Left lung (tissue), 10 donors: Measurements from ENCODE around the gene SPECC1L. TPM values are rescaled to one million over a fixed set of nuclear protein-coding genes. Genes with fewer than 3 reads are reported as not detected.
A peak's percentile ranks its signal among the peaks of the same experiment; 100 is the strongest.

Source experiments
- ATAC-seq: fragments of 200-7000 bp; cut with Tn5 transposase; one replicate; pipeline ENCODE4 v1.9.1; 2020; ENCODE audit warnings: moderate library complexity
- DNase-seq, 4 donors: peaks; one replicate each; pipeline ENCODE4 v3.0.0-alpha.2; 2013 to 2020
- H3K27ac ChIP-seq, 2 donors: fragments of 200-600 bp; sonication (generic) in 1 of 2; one replicate each; pipeline versions ENCODE4 v1.5.0 to v1.8.0; 2020 to 2021
- H3K27me3 ChIP-seq, 2 donors: fragments of 200-600 bp; sonication (generic) in 1 of 2; one replicate each; pipeline versions ENCODE4 v1.5.0 to v1.8.0; 2020 to 2021
- H3K36me3 ChIP-seq, 2 donors: fragments of 200-600 bp; sonication (generic) in 1 of 2; one replicate each; pipeline versions ENCODE4 v1.5.0 to v1.8.0; 2020 to 2021
- H3K4me1 ChIP-seq, 2 donors: fragments of 200-600 bp; one replicate each; pipeline ENCODE4 v1.8.0; 2021
- H3K4me3 ChIP-seq, 2 donors: fragments of 200-600 bp; sonication (generic) in 1 of 2; one replicate each; pipeline versions ENCODE4 v1.5.0 to v1.8.0; 2020 to 2021; ENCODE audit warnings: mild to moderate bottlenecking in 1 of 2
- H3K9me3 ChIP-seq, 2 donors: fragments of 200-600 bp; sonication (generic) in 1 of 2; one replicate each; pipeline versions ENCODE4 v1.5.0 to v1.8.0; 2020 to 2021
- intact Hi-C, 2 donors: fragments of 100-400 bp; cut with DNase I; formaldehyde crosslinking; loops; one replicate each; pipeline versions ENCODE4 v1.11.2 to v1.14.2; 2022
- polyA plus RNA-seq, 6 donors: library from polyadenylated mRNA; unstranded; fragments of 120-200 nt; gene quantifications; one replicate each; pipeline ENCODE4 v1.2.1, GENCODE V29; 2013; ENCODE audit not compliant: insufficient read length in 6 of 6
- total RNA-seq, 2 donors: library from RNA; stranded (reverse); fragmentation: NEBNext Ultra II Directional; extraction: Animal tissue kit (Norgen Biotek cat#: 25700); gene quantifications; one replicate each; pipeline ENCODE4 v1.2.1, GENCODE V29; 2021
- TF ChIP-seq, protein P1 (sequence below), 2 donors: fragments of 200-600 bp; sonication (generic) in 1 of 2; IDR thresholded peaks; one replicate each; pipeline versions ENCODE4 v1.5.0 to v1.8.0; 2021; ENCODE audit warnings: antibody characterized with exemption in 2 of 2
- donor health status: DM: no; HTN: yes; CAD: no.
- donor health status: DM: no; HTN: no; CAD: no.

SPECC1L gene
- total and polyA plus RNA-seq, 8 donors = 70.9 to 94.4 (median 80.9) TPM

DNA sequence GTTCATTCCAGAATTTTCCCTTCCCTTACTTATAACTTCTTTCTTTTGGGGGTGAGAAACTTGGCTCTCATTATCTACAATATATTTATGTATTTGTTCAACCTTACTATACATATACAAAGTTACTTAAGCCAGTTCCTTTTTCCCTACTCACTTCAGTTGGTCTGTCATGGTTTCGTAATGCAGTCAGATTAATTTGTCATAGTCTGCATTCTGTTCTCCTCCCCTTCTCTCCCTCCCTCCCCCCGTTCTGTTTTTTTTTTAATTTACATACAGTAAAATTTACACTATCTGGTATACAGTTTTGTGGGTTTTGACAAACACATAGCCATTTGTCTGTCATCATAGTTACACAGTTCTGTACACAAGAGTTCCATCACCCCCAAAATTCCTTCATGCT, 84.9 kb downstream of the SPECC1L start:
- peak; percentile 46 for ATAC-seq
- H3K27me3 ChIP-seq = no peaks in the 10 kb centered on the region
- peaks cover 0 to 63% of the 10 kb centered on the region in 2 donors for H3K36me3 ChIP-seq
- peaks cover 0 to 5% of the 10 kb centered on the region in 2 donors for H3K9me3 ChIP-seq
- TF ChIP-seq, protein P1, sequence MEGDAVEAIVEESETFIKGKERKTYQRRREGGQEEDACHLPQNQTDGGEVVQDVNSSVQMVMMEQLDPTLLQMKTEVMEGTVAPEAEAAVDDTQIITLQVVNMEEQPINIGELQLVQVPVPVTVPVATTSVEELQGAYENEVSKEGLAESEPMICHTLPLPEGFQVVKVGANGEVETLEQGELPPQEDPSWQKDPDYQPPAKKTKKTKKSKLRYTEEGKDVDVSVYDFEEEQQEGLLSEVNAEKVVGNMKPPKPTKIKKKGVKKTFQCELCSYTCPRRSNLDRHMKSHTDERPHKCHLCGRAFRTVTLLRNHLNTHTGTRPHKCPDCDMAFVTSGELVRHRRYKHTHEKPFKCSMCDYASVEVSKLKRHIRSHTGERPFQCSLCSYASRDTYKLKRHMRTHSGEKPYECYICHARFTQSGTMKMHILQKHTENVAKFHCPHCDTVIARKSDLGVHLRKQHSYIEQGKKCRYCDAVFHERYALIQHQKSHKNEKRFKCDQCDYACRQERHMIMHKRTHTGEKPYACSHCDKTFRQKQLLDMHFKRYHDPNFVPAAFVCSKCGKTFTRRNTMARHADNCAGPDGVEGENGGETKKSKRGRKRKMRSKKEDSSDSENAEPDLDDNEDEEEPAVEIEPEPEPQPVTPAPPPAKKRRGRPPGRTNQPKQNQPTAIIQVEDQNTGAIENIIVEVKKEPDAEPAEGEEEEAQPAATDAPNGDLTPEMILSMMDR (IDR thresholded peaks at IDR 0.05) = no peak
- peak overlapping the region in 1 of 2 donors; percentile 14 for H3K27ac ChIP-seq
- peaks cover 0 to 20% of the 10 kb centered on the region in 2 donors for H3K4me1 ChIP-seq
- no peak for DNase-seq
- intact Hi-C loops = no loop called here
- H3K4me3 ChIP-seq = no peak overlapping the region

DNA sequence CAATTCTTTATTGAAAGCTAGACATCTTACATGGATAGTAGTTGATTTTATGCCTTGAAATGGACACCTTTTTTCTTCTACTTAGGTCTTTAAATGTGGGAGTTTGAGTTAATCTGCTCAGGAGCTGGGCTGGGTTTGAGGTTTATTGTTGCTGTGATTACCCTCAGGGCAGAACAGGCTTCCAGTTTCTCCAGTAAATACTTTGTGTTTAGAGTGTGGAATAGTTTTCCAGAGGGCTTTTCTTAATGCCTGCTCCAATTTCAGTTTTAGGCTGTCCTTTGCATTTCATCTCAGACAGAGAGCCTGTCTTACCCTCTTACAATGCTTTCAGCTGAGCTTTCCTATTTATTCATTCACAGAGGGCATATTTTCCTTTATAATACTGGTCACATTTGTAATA, 86.9 kb downstream of the SPECC1L start:
- intact Hi-C loops = no loop called here
- peaks cover 0 to 5% of the 10 kb centered on the region in 2 donors for H3K9me3 ChIP-seq
- H3K4me3 ChIP-seq = no peak overlapping the region
- H3K27me3 ChIP-seq = no peaks in the 10 kb centered on the region
- ATAC-seq (no peak), DNase-seq (no peak)
- TF ChIP-seq, protein P1 (IDR thresholded peaks at IDR 0.05) = no peak
- peak overlapping the region in 1 of 2 donors; percentile 18 for H3K27ac ChIP-seq
- peaks cover 0 to 60% of the 10 kb centered on the region in 2 donors for H3K36me3 ChIP-seq
- H3K4me1 ChIP-seq = peaks cover 0 to 29% of the 10 kb centered on the region in 2 donors

DNA sequence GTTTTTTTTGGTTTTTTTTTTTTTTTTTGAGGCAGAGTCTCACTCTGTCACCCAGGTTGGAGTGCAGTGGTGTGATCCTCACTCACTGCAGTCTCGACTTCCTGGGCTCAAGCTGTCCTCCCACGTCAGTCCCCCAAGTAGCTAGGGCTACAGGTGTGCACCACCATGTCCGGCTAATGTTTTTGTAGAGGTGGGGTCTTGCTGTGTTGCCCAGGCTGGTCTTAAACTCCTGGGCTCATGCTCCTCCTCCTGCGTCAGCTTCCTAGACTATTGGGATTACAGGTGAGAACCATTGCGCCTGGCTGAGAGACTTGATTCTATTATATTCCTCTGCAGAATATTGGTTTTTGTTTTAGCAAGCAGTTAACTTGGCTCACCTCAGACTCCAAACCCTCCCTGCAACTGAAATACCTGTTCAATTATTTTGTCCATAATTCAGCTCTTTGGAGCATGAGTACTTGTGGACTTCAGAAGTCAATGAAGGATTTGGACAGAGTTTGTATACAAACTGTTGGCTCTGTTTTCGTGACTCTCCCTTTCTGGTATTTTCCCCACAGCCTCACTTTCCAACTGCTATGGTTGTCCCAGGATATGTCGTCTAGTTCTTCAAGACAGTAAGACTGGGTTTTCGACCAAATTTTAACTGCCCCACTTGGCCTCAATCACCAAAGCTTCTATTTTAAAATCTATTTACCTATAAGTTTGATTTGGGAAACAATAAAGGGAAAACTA, 87.6 kb downstream of the SPECC1L start:
- intact Hi-C loops = no loop called here
- TF ChIP-seq, protein P1 (IDR thresholded peaks at IDR 0.05) = no peak
- no peak for ATAC-seq
- Histone ChIP-seq H3K9me3 (peaks cover 0 to 5% of the 10 kb centered on the region in 2 donors), H3K4me1 (peaks cover 0 to 29% of the 10 kb centered on the region in 2 donors), H3K27me3 (no peaks in the 10 kb centered on the region), H3K4me3 (no peak overlapping the region), H3K36me3 (peaks cover 0 to 62% of the 10 kb centered on the region in 2 donors), H3K27ac (peak overlapping the region in 1 of 2 donors; percentile 13)
- DNase-seq = no peak

DNA sequence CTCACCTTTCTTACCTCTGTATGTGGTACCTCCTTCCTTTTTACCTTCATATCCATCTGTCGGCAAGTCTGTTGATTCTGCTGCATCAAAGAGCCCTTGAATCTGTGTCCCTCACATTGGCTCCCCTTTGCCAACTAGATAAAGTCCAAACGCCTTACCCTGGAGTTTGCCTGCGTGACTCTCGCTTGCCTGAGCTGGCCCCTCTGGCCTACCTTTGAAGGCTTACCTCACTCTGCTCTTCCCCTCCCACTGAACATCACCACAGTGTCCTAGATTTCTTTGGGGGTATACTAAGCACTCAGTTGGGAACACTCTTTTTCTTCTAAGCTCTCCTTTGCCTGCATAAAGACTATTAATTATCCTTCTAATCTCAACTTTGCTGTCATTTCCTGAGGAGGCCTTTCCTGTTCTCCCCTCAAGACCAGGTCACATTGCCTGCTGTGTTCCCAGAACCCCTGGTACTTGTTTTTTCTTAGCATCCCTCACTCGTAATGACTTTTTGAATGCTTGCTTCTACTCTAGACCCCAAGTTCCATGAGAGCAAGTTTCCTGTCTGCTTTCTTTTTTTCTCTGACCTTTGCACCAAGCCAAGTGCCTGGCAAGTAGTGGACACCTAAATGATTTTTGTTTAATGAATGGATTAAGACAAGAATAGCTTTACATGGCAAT, 89.0 kb downstream of the SPECC1L start:
- no peaks in the 10 kb centered on the region for H3K27me3 ChIP-seq
- H3K9me3 ChIP-seq = no peaks in the 10 kb centered on the region
- DNase-seq (no peak), ATAC-seq (no peak)
- intact Hi-C loops = no loop called here
- H3K4me1 ChIP-seq = peaks cover 0 to 29% of the 10 kb centered on the region in 2 donors
- TF ChIP-seq, protein P1 (IDR thresholded peaks at IDR 0.05) = no peak
- peak overlapping the region in 1 of 2 donors; percentile 13 for H3K27ac ChIP-seq
- peaks cover 0 to 58% of the 10 kb centered on the region in 2 donors for H3K36me3 ChIP-seq
- H3K4me3 ChIP-seq = no peak overlapping the region

DNA sequence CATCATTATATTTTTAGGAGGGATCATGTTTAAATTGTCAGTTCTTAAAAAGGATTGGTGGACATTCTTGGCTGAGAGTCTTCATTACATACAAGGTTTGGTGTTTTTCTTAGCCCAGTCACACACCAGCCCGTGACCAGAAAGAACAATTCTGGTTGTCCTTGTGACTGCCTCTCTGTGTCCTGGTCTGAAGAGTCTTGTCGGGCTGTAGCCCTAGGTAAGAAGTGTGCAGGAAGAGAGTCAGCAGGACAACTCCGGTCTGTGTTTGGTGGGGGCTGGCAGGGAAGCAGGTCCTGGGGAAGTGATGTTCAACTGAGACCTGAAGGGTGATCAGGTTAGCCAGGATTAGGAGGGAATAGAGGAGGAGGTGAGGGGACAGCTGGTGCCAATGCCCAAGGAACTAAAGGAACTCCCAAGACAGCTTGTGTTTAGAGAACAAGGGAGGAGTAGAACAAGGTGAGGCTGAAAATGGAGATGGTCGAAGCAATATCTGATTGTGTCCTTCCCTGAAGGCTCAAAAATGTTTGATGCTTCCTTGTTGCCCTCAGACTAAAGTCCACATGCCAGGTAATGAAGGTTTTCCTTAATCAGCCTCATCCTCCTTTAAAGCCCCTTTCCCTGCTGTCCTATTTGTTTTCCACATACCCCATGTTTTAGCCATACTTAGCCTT, 91.5 kb downstream of the SPECC1L start:
- Histone ChIP-seq H3K4me1 (peaks cover 0 to 17% of the 10 kb centered on the region in 2 donors), H3K36me3 (peaks cover 0 to 78% of the 10 kb centered on the region in 2 donors), H3K9me3 (no peaks in the 10 kb centered on the region), H3K27me3 (no peaks in the 10 kb centered on the region), H3K27ac (no peak overlapping the region), H3K4me3 (no peak overlapping the region)
- ATAC-seq = no peak
- no peak for DNase-seq
- intact Hi-C loops = no loop called here
- TF ChIP-seq, protein P1 (IDR thresholded peaks at IDR 0.05) = no peak
